GM23338 (cell line): ENCODE results near the gene KCNMB3. TPM values are rescaled to one million over a fixed set of nuclear protein-coding genes. Genes with fewer than 3 reads are reported as not detected.
A peak's percentile ranks its signal among the peaks of the same experiment; 100 is the strongest.
"Not testable (repeated sequence)": the region's sequence is repeated elsewhere in the genome, so short reads cannot be mapped to it uniquely, and the experiment has no call there.

Source experiments
- ATAC-seq: fragments of 200-7000 bp; cut with Tn5 transposase; 3 replicates; pipeline ENCODE4 v1.9.1; 2020
- DNase-seq: peaks from one replicate; pipeline ENCODE4 v3.0.0-alpha.2; 2015; ENCODE audit warnings: low spot score
- H2AFZ ChIP-seq: fragments of 200-600 bp; sonication (generic); 2 replicates; pipeline ENCODE4 v1.8.0; 2016; ENCODE audit warnings: antibody characterized with exemption, mild to moderate bottlenecking, moderate library complexity
- H3F3A ChIP-seq: fragments of 200-600 bp; sonication (generic); replicated peaks from 2 replicates; pipeline ENCODE4 v1.8.0; 2017; ENCODE audit warnings: antibody characterized with exemption, mixed run types, low read depth
- H3K27ac ChIP-seq: fragments of 200-600 bp; sonication (generic); 2 replicates; pipeline ENCODE4 v1.6.1; 2016; ENCODE audit warnings: low read depth
- H3K27me3 ChIP-seq: fragments of 200-600 bp; sonication (generic); 2 replicates; pipeline ENCODE4 v1.8.0; 2016; ENCODE audit warnings: mild to moderate bottlenecking, mixed run types, moderate library complexity; ENCODE audit not compliant: insufficient read depth
- H3K36me3 ChIP-seq: fragments of 200-600 bp; sonication (generic); 2 replicates; pipeline ENCODE4 v1.8.0; 2016; ENCODE audit warnings: mild to moderate bottlenecking; ENCODE audit not compliant: insufficient read depth
- H3K4me1 ChIP-seq: fragments of 200-600 bp; sonication (generic); 2 replicates; pipeline ENCODE4 v1.8.0; 2016; ENCODE audit warnings: mild to moderate bottlenecking, moderate library complexity; ENCODE audit not compliant: insufficient read depth
- H3K4me2 ChIP-seq: fragments of 200-600 bp; sonication (generic); 2 replicates; pipeline ENCODE4 v1.7.1; 2017; ENCODE audit warnings: mixed run types
- H3K4me3 ChIP-seq: fragments of 200-600 bp; sonication (generic); 2 replicates; pipeline ENCODE4 v1.6.1; 2016; ENCODE audit warnings: mixed run types
- H3K79me2 ChIP-seq: fragments of 200-600 bp; sonication (generic); replicated peaks from 2 replicates; pipeline ENCODE4 v1.8.0; 2017; ENCODE audit warnings: mild to moderate bottlenecking; ENCODE audit not compliant: insufficient read depth
- H3K9me2 ChIP-seq: fragments of 200-600 bp; sonication (generic); 2 replicates; pipeline ENCODE4 v1.8.0; 2017; ENCODE audit not compliant: insufficient read depth
- H4K20me1 ChIP-seq: fragments of 200-600 bp; sonication (generic); replicated peaks from 2 replicates; pipeline ENCODE4 v1.8.0; 2017; ENCODE audit warnings: mild to moderate bottlenecking; ENCODE audit not compliant: insufficient read depth
- H3K27ac Mint-ChIP-seq: 2 replicates; pipeline ENCODE4 v1.8.0; 2020; ENCODE audit warnings: inconsistent platforms, mild to moderate bottlenecking, moderate library complexity, mixed read lengths
- H3K27me3 Mint-ChIP-seq: 3 replicates; pipeline ENCODE4 v1.8.0; 2022; ENCODE audit warnings: low read depth, mild to moderate bottlenecking, moderate library complexity, mixed read lengths, inconsistent platforms; ENCODE audit not compliant: insufficient read depth, poor library complexity
- H3K36me3 Mint-ChIP-seq: 3 replicates; pipeline ENCODE4 v1.8.0; 2021; ENCODE audit warnings: low read depth, mild to moderate bottlenecking, inconsistent platforms, moderate library complexity, mixed read lengths
- H3K4me1 Mint-ChIP-seq: 3 replicates; pipeline ENCODE4 v1.8.0; 2020; ENCODE audit warnings: mild to moderate bottlenecking, inconsistent platforms, mixed read lengths
- H3K4me3 Mint-ChIP-seq: 3 replicates; pipeline ENCODE4 v1.8.0; 2021; ENCODE audit warnings: moderate library complexity, mild to moderate bottlenecking, inconsistent platforms, mixed read lengths
- H3K9me3 Mint-ChIP-seq: 3 replicates; pipeline ENCODE4 v1.8.0; 2020; ENCODE audit warnings: moderate library complexity, mild to moderate bottlenecking, inconsistent platforms, mixed read lengths
- ETS1 ChIP-seq: IDR thresholded peaks from 2 replicates; pipeline ENCODE4 v1.6.1; 2016; ENCODE audit warnings: antibody characterized with exemption
- EZH2 ChIP-seq: fragments of 200-600 bp; sonication (generic); IDR thresholded peaks from one replicate; pipeline ENCODE4 v1.8.0; 2017; ENCODE audit warnings: antibody characterized with exemption, mild to moderate bottlenecking, low read depth; ENCODE audit not compliant: unreplicated experiment
- JUNB ChIP-seq: IDR thresholded peaks from one replicate; pipeline ENCODE4 v1.6.1; 2016; ENCODE audit warnings: antibody characterized with exemption; ENCODE audit not compliant: unreplicated experiment
- NANOG ChIP-seq: IDR thresholded peaks from 2 replicates; pipeline ENCODE4 v1.6.1; 2016; ENCODE audit warnings: antibody characterized with exemption, borderline replicate concordance
- POLR2AphosphoS5 ChIP-seq: IDR thresholded peaks from 2 replicates; pipeline ENCODE4 v1.6.1; 2016; ENCODE audit warnings: antibody characterized with exemption, low read depth
- STAT1 ChIP-seq: IDR thresholded peaks from one replicate; pipeline ENCODE4 v1.6.1; 2016; ENCODE audit warnings: antibody characterized with exemption; ENCODE audit not compliant: unreplicated experiment
- ZNF114 ChIP-seq: fragments of 250-450 bp; sonication (Bioruptor Pico); IDR thresholded peaks from 2 replicates; pipeline ENCODE4 v1.5.0; 2020; ENCODE audit warnings: mild to moderate bottlenecking, moderate library complexity
- ZNF331 ChIP-seq: fragments of 250-450 bp; sonication (Bioruptor Pico); IDR thresholded peaks from 2 replicates; pipeline ENCODE4 v1.5.0; 2020; ENCODE audit warnings: low read depth, mild to moderate bottlenecking, moderate library complexity
- ZNF462 ChIP-seq: fragments of 250-450 bp; sonication (Bioruptor Pico); IDR thresholded peaks from 2 replicates; pipeline ENCODE4 v1.5.0; 2020; ENCODE audit warnings: mild to moderate bottlenecking, moderate library complexity
- polyA plus RNA-seq: library from polyadenylated mRNA; unstranded; fragments of >200 nt; fragmentation: Nextera tagmentation; extraction: Ambion mirVana; gene quantifications from 2 replicates; pipeline ENCODE4 v1.2.1, GENCODE V29; 2016
- total RNA-seq: library from RNA; depleted of rRNA; stranded (reverse); fragments of >200 nt; shearing (Covaris generic); gene quantifications from 2 replicates; pipeline ENCODE4 v1.2.3, GENCODE V29; 2014
- TF ChIP-seq, protein P1 (sequence below): IDR thresholded peaks from one replicate; pipeline ENCODE4 v1.6.1; 2018; ENCODE audit warnings: antibody characterized with exemption; ENCODE audit not compliant: unreplicated experiment

Gene KCNMB3
- total and polyA plus RNA-seq, 2 experiments from 2014 or later: 1.3 to 3.8 TPM

DNA sequence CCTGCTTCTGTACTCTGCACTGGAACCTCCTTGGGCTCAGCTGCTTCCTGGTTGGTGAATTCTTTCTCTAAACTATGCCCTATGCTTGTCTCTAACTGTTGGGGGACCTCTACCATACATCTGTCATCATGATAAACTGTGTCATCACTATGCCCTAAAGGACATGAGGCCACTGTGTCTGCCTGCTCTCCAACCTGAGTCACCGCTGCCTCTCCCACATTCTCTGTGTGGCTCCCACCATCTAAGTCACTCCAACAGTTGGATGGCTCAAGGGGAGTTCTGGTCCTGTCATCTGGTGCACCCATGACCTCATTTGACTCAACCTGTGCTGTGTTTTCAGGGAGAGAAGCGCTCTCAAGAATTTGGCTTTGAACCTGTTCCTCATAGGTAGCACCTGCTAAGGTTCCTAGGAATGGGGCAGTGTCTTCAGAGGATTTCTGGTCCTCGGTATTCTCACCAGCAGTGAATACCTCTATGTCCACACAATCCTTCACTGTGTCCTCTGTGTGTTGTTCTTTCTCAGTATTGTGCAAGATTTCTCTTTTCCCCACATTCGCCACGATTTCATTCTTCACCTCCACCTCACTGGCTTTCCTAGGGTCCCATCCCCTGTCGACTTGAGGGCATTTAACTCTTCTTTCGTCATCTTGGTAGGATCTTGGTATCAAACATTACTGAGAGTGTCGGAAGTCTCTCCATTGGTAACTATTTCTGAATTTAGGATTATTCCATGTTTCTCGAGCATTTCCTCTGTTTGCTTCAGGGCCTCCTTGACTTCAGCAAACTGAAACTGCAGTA, 9.2 kb upstream of the KCNMB3 start:
- not testable (repeated sequence) for H2AFZ ChIP-seq, H3K27ac Mint-ChIP-seq, H3K4me2 ChIP-seq, H3K4me1 ChIP-seq, H3K4me1 Mint-ChIP-seq, H3K79me2 ChIP-seq, H3F3A ChIP-seq, H4K20me1 ChIP-seq, H3K9me2 ChIP-seq, ATAC-seq, H3K4me3 ChIP-seq, H3K36me3 ChIP-seq, H3K27ac ChIP-seq, H3K27me3 ChIP-seq, DNase-seq
- H3K27me3 Mint-ChIP-seq: peaks cover 15% of the 10 kb centered on the region
- peaks cover 19% of the 10 kb centered on the region for H3K36me3 Mint-ChIP-seq
- H3K9me3 Mint-ChIP-seq: peaks cover 23% of the 10 kb centered on the region
- H3K4me3 Mint-ChIP-seq: peak overlapping the region; percentile 61; the same call in 2 of the 3 replicates

DNA sequence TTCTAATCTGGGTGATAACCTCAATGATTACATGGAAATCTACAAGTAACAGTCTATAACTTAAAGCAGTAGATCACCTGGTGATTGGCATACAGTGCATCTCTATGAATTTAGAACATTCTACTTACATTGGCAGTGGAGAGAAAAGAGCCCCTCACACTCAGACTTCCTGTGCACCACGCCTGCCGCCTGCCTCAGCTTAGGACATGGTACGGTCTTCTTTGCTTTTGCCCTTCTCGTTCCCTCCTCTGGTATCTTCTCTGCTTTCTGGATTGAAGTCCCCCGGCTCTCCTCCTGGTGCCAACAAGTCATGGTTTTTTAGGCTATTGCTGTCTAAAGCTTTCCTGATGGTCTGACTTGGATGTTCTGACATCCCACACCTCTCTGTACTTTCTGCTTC, 7.9 kb upstream of the KCNMB3 start:
- no peak overlapping the region for H3K4me3 ChIP-seq
- Mint-ChIP-seq H3K9me3 (peaks cover 23% of the 10 kb centered on the region), H3K27me3 (peaks cover 15% of the 10 kb centered on the region), H3K4me3 (no peak overlapping the region), H3K4me1 (0 out of 3 replicates have a peak, but pooled peaks cover 2% of the 10 kb centered on the region), H3K27ac (no peak overlapping the region), H3K36me3 (peaks cover 19% of the 10 kb centered on the region)
- peaks cover 7% of the 10 kb centered on the region for H3K27me3 ChIP-seq
- ATAC-seq: no peak
- 0 out of 2 replicates have a peak, but pooled peaks cover 6% of the 10 kb centered on the region for H3K79me2 ChIP-seq
- H3K36me3 ChIP-seq: no peaks in the 10 kb centered on the region
- no peaks in the 10 kb centered on the region for H3F3A ChIP-seq
- no peak overlapping the region for H3K27ac ChIP-seq
- DNase-seq: no peak
- H4K20me1 ChIP-seq: no peaks in the 10 kb centered on the region
- H3K4me1 ChIP-seq: no peaks in the 10 kb centered on the region
- H3K4me2 ChIP-seq: no peak overlapping the region
- no peak overlapping the region for H2AFZ ChIP-seq
- TF ChIP-seq ETS1 (no peak), STAT1 (no peak), ZNF114 (no peak), ZNF331 (CRISPR knock-in tag) (no peak), POLR2AphosphoS5 (no peak), EZH2 (no peak), JUNB (no peak), NANOG (no peak), ZNF462 (CRISPR knock-in tag) (no peak)
- TF ChIP-seq, protein P1, sequence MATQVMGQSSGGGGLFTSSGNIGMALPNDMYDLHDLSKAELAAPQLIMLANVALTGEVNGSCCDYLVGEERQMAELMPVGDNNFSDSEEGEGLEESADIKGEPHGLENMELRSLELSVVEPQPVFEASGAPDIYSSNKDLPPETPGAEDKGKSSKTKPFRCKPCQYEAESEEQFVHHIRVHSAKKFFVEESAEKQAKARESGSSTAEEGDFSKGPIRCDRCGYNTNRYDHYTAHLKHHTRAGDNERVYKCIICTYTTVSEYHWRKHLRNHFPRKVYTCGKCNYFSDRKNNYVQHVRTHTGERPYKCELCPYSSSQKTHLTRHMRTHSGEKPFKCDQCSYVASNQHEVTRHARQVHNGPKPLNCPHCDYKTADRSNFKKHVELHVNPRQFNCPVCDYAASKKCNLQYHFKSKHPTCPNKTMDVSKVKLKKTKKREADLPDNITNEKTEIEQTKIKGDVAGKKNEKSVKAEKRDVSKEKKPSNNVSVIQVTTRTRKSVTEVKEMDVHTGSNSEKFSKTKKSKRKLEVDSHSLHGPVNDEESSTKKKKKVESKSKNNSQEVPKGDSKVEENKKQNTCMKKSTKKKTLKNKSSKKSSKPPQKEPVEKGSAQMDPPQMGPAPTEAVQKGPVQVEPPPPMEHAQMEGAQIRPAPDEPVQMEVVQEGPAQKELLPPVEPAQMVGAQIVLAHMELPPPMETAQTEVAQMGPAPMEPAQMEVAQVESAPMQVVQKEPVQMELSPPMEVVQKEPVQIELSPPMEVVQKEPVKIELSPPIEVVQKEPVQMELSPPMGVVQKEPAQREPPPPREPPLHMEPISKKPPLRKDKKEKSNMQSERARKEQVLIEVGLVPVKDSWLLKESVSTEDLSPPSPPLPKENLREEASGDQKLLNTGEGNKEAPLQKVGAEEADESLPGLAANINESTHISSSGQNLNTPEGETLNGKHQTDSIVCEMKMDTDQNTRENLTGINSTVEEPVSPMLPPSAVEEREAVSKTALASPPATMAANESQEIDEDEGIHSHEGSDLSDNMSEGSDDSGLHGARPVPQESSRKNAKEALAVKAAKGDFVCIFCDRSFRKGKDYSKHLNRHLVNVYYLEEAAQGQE: no peak
- H3K9me2 ChIP-seq: no peaks in the 10 kb centered on the region
